Mucosa of descending colon (tissue), 3 donors: ENCODE results near the gene SPRYD4. TPM values are rescaled to one million over a fixed set of nuclear protein-coding genes. Genes with fewer than 3 reads are reported as not detected.

Experiments used
- ATAC-seq: fragments of 200-7000 bp; cut with Tn5 transposase; one replicate; pipeline ENCODE4 v1.9.1; 2020; ENCODE audit warnings: mild to moderate bottlenecking, moderate library complexity
- DNase-seq, 3 donors: peaks; one replicate each; pipeline ENCODE4 v3.0.0-alpha.2; 2020
- H3K36me3 ChIP-seq: fragments of 200-600 bp; one replicate; pipeline ENCODE4 v1.8.0; 2021; ENCODE audit warnings: low read depth, mild to moderate bottlenecking
- H3K4me1 ChIP-seq: fragments of 200-600 bp; one replicate; pipeline ENCODE4 v1.8.0; 2021; ENCODE audit warnings: low read depth, mild to moderate bottlenecking
- H3K4me3 ChIP-seq: fragments of 200-600 bp; one replicate; pipeline ENCODE4 v1.8.0; 2021; ENCODE audit warnings: mild to moderate bottlenecking
- H3K9me3 ChIP-seq: fragments of 200-600 bp; one replicate; pipeline ENCODE4 v1.8.0; 2021; ENCODE audit warnings: mild to moderate bottlenecking
- CTCF ChIP-seq: fragments of 200-600 bp; IDR thresholded peaks from one replicate; pipeline ENCODE4 v1.8.0; 2022; ENCODE audit warnings: antibody characterized with exemption, mild to moderate bottlenecking
- intact Hi-C, 2 donors: fragments of 100-400 bp; cut with DNase I in 1 of 2; cut with micrococcal nuclease in 1 of 2; formaldehyde crosslinking; loops; one replicate each; pipeline versions ENCODE4 v1.11.0 to v1.11.1; 2022; cut with DNase I, micrococcal nuclease
- total RNA-seq, 3 donors: library from RNA; stranded (reverse); fragmentation: NEBNext Ultra II Directional in 2 of 3; extraction: Animal tissue kit (Norgen Biotek cat#: 25700) in 2 of 3; gene quantifications; one replicate each; pipeline versions ENCODE4 v1.2.1 to v1.2.4, GENCODE V29; 2021 to 2023
- donor health status: DM: no; HTN: no; CAD: no; lungs with moderate emphysema.
- donor health status: DM: no; HTN: no; CAD: no.
- donor health status: DM: no; HTN: yes; CAD: no.

Gene SPRYD4
- total RNA-seq, 3 donors from 2014 or later = 4.3 to 5.2 (median 4.9) TPM

DNA sequence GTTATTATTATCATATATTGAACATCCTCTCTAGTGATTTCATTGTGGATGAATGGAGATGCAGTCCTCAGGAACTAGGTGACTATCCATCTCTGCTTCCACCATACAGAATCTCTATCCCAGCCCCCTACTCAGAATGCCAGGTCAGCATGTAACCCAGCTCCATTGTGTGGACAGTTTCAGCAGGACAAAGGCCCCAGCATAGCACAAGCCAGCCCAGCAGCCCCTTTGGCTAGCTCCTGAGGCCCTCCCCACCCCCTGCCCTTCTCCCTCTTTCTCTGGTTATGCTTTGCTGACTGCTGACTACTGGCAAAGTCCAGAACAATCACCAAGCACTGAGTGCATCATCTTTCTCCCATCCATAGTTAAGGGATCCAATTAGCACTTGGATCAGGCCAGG lies 5.8 kb upstream of the SPRYD4 start:
- no peak for DNase-seq
- intact Hi-C loops = no loop called here
- Histone ChIP-seq H3K9me3 (no peaks in the 10 kb centered on the region), H3K4me3 (no peak overlapping the region), H3K4me1 (no peaks in the 10 kb centered on the region), H3K36me3 (no peaks in the 10 kb centered on the region)
- TF ChIP-seq CTCF = no peak
- ATAC-seq = no peak

DNA sequence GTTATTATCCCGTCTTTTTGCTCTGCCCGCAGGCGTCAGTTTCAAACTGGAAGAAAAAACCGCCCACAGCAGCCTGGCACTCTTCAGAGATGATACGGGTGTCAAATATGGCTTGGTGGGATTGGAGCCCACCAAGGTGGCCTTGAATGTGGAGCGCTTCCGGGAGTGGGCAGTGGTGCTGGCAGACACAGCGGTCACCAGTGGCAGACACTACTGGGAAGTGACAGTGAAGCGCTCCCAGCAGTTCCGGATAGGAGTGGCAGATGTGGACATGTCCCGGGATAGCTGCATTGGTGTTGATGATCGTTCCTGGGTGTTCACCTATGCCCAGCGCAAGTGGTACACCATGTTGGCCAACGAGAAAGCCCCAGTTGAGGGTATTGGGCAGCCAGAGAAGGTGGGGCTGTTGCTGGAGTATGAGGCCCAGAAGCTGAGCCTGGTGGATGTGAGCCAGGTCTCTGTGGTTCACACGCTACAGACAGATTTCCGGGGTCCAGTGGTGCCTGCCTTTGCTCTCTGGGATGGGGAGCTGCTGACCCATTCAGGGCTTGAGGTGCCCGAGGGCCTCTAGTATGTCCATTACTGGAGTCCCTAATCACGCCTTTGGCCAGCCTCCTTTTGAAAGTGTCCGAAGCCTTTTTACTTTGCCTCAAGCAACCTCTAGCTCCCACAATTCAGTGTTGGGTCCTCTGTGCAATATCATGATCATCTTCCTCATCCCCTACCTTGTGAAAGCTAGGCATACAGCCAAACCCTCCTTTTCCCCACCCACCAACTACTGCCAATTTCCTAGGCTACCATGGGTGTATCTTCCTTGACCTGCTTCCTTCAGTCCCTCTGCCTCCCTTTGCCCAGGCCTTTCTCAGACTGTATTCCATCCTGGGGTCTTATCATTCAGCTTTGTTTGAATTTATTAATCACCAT lies 891 bp downstream of the SPRYD4 start:
- peak overlapping the region; percentile 72 for H3K4me3 ChIP-seq
- H3K9me3 ChIP-seq = no peaks in the 10 kb centered on the region
- peak; percentile 59 for ATAC-seq
- peak; percentile 51 to 68 (median 60) for DNase-seq
- TF ChIP-seq CTCF = no peak
- H3K4me1 ChIP-seq = peaks cover 9% of the 10 kb centered on the region
- H3K36me3 ChIP-seq = no peaks in the 10 kb centered on the region
- intact Hi-C loops = no loop called here

DNA sequence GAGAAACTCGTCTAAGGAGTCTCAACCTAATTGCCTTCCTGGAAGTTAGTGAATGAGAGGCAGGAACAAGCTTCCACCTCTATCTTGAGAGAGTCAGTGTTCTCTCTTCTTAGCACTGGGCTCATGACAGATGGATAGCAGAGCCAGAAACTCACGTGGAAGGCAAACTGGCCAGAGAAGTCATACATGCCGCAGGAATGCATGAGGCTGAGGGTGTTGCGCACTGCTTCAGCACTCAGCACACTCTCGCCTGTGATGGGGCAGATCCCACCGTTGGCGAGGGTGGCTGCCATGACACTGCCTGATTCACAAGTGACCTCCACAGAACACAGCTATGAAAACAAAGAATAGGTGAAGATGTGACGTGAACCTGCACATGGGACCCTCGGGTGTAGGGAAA lies 6.0 kb downstream of the SPRYD4 start:
- intact Hi-C loops = no loop called here
- ATAC-seq (no peak), DNase-seq (no peak)
- no peaks in the 10 kb centered on the region for H3K36me3 ChIP-seq
- H3K4me1 ChIP-seq = peaks cover 4% of the 10 kb centered on the region
- H3K9me3 ChIP-seq = no peaks in the 10 kb centered on the region
- no peak for TF ChIP-seq CTCF
- H3K4me3 ChIP-seq = no peak overlapping the region

DNA sequence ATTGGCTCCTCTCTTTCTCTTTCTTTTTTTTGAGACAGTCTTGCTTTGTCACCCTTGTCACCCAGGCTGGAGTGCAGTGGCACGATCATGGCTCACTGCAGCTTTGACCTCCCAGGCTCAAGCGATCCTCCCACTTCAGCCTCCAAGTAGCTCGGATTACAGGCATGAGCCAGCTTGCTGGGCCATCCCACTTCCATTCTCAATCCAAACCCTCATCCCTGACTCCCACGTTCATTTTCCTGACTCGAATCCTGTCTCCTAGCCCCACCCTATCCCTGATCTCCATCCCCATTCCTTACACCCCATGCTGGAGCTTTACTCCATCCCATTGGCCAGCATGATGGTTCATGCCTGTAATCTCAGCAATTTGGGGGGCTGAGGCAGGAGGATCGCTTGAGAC lies 7.8 kb downstream of the SPRYD4 start:
- no peak for DNase-seq
- no peaks in the 10 kb centered on the region for H3K36me3 ChIP-seq
- H3K9me3 ChIP-seq = no peaks in the 10 kb centered on the region
- ATAC-seq = no peak
- intact Hi-C loops = no loop called here
- TF ChIP-seq CTCF = no peak
- H3K4me1 ChIP-seq = no peaks in the 10 kb centered on the region
- H3K4me3 ChIP-seq = no peak overlapping the region

- no peaks in the 10 kb centered on the region for H3K36me3 ChIP-seq
- no peaks in the 10 kb centered on the region for H3K9me3 ChIP-seq
- no peak overlapping the region for H3K4me3 ChIP-seq
- DNase-seq (no peak), ATAC-seq (peak; percentile 19)
- no peak for TF ChIP-seq CTCF
- no peaks in the 10 kb centered on the region for H3K4me1 ChIP-seq
- intact Hi-C loops = no loop called here
Observed at GRCh38 chr12:56476972-56477432, 8.6 kb downstream of the SPRYD4 start.
